Muscle of arm (tissue), 12 donors: ENCODE results near the gene CYP4X1. TPM values are rescaled to one million over a fixed set of nuclear protein-coding genes. Genes with fewer than 3 reads are reported as not detected.
A peak's percentile ranks its signal among the peaks of the same experiment; 100 is the strongest.
"Not testable (repeated sequence)": the region's sequence is repeated elsewhere in the genome, so short reads cannot be mapped to it uniquely, and the experiment has no call there.

ENCODE experiments used
- DNase-seq: peaks from one replicate; pipeline ENCODE4 v3.0.0-alpha.2; 2013
- polyA plus RNA-seq, 12 donors: library from polyadenylated mRNA; unstranded; fragments of 120-200 nt; gene quantifications; one replicate each; pipeline ENCODE4 v1.2.1, GENCODE V29; 2013; ENCODE audit not compliant: insufficient read length in 12 of 12

Gene CYP4X1
- polyA plus RNA-seq, 12 donors, result 3.0 to 5.3 (median 3.8) TPM; not detected in 2

DNA sequence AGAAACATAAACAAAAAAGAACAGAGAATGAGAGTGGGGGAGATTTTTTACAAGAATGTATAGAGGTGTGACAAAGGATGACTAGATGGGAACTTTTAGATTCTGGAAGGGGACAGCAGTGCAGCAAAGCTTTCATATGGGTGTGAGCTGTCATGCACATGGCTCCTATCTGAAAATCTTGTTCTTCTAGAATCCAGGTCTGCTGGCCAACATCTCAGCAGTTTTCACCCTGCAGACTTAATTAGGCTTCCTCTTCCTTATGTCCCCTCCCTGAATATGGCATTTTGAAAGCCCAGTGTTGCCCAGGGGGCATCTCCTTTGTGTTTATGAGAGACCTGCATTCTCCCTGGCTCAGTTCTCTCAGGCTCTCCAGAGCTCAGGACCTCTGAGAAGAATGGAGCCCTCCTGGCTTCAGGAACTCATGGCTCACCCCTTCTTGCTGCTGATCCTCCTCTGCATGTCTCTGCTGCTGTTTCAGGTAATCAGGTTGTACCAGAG, 43.7 kb downstream of the CYP4X1 start, which contains the start of gene CYP4Z1:
CYP4Z1 (plus strand) TSS at position 135 of the 498 bp plus-strand sequence; CDS start at position 395, 260 bp downstream.
- no peak for DNase-seq

DNA sequence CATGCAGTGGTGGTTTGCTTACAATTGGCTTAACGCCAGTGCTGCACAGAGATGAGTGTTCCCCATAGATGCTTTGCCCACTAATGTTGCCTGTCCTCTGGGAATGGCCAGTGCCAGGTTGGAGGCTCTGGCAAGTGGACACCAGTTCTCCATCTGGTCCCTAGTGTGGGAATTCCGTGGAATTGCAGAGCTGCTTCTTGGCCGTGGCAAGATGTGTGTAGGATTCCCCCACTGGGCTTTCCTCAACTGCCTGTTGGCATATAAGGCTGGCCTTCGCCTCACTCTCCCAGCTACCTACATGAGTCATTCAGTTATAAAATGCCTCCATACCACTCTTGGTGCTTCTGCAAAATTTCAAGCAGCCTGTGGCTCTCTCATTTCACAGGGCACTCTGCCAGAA, 45.6 kb downstream of the CYP4X1 start:
- DNase-seq, result not testable (repeated sequence)

- not testable (repeated sequence) for DNase-seq
These were observed 46.0 kb downstream of the CYP4X1 start for GRCh38 chr1:47069509-47069908.

DNA sequence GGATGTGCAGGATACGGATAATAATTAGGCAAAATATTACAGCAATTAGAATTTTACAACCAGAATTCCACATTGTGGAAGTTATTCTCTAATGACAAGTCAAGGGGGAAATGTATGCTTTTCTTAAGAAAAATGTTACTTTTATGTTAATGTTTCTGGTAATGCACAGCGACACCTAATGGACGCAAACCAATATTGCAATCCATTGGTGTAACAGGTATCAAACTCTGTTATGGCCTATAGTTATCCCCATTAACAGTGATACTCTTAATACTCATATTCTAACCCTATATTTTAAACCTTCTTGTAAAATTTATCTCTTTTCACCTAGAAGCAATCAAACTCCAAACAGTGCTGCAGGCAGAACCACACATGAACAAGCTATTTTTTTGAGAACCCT, 65.9 kb downstream of the CYP4X1 start:
- DNase-seq, result peak; percentile 5

DNA sequence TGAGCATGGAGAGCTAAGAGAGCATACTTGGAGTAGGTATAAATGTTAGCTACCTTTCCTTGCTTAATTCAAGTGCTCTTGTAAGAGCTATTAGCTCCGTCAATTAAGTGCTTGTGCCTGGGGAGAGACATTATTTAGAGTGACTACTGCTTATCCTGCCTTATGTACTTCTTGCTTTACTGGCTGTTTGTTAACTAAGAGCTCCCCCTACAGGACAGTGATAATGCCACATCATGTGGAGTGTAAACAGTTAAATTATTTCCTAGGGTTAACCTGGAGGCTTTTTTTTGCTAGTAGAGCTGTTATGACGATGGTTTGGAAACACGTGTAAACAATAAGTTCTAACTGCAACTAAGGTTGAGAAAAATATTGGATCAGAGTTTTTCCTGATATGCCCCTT, 68.0 kb downstream of the CYP4X1 start:
- not testable (repeated sequence) for DNase-seq

Other genes starting within 250 kb of the CYP4X1 start
- 1 to 10 TPM in 3 of 12 donors, under 1 TPM in 2, not detected in 7; 0.14 to 2.4 (median 1.4) TPM for gene CYP4B1, start 224.6 kb upstream of the CYP4X1 start, polyA plus RNA-seq
- 1 to 10 TPM in 1 of 12 donors, under 1 TPM in 7, not detected in 4; 0.05 to 2.9 (median 0.29) TPM for gene CYP4A11, start 82.2 kb upstream of the CYP4X1 start, polyA plus RNA-seq
- gene CYP4Z1, start 43.6 kb downstream of the CYP4X1 start, polyA plus RNA-seq, result under 1 TPM in 7 of 12 donors, not detected in 5; 0.11 to 0.70 (median 0.45) TPM
- gene CYP4A22, start 113.8 kb downstream of the CYP4X1 start, polyA plus RNA-seq, result under 1 TPM in 2 of 12 donors, not detected in 10; 0.12 to 0.29 TPM
- gene PDZK1IP1, start 166.4 kb downstream of the CYP4X1 start, polyA plus RNA-seq, result under 1 TPM in 6 of 12 donors, not detected in 6; 0.27 to 0.54 (median 0.37) TPM
- gene TAL1, start 208.6 kb downstream of the CYP4X1 start, polyA plus RNA-seq, result 1 to 10 TPM in 11 of 12 donors, not detected in 1; 2.2 to 4.8 (median 3.6) TPM